HG03066 (cell line): ENCODE data around the gene IFNGR1.
"Not testable (repeated sequence)": the region's sequence is repeated elsewhere in the genome, so short reads cannot be mapped to it uniquely, and the experiment has no call there.

Source experiments
- ATAC-seq: cut with Tn5 transposase; IDR thresholded peaks from one replicate; pipeline ENCODE4 v1.9.1; 2021; ENCODE audit warnings: low read depth; ENCODE audit not compliant: unreplicated experiment

IFNGR1 gene

GRCh38 chr6:137214931-137215330 is 4.3 kb downstream of the IFNGR1 start:
- no peak for ATAC-seq

GRCh38 chr6:137213813-137214212 is 5.4 kb downstream of the IFNGR1 start:
- no peak for ATAC-seq

- no peak for ATAC-seq
These were observed 5.8 kb downstream of the IFNGR1 start for GRCh38 chr6:137213331-137213740.

GRCh38 chr6:137211910-137212309 is 7.3 kb downstream of the IFNGR1 start:
- no peak for ATAC-seq

GRCh38 chr6:137210903-137211302 is 8.3 kb downstream of the IFNGR1 start:
- ATAC-seq = no peak

GRCh38 chr6:137208279-137208678 is 10.9 kb downstream of the IFNGR1 start:
- ATAC-seq = no peak

GRCh38 chr6:137207457-137207856 is 11.7 kb downstream of the IFNGR1 start:
- ATAC-seq = not testable (repeated sequence)

GRCh38 chr6:137206577-137206976 is 12.6 kb downstream of the IFNGR1 start:
- no peak for ATAC-seq

GRCh38 chr6:137203256-137203655 is 15.9 kb downstream of the IFNGR1 start:
- no peak for ATAC-seq

GRCh38 chr6:137202078-137202477 is 17.1 kb downstream of the IFNGR1 start:
- ATAC-seq = no peak

GRCh38 chr6:137201006-137201405 is 18.2 kb downstream of the IFNGR1 start:
- ATAC-seq = no peak

GRCh38 chr6:137200288-137200687 is 18.9 kb downstream of the IFNGR1 start:
- ATAC-seq = no peak

- no peak for ATAC-seq
These were observed 21.2 kb downstream of the IFNGR1 start for GRCh38 chr6:137197684-137198645.

GRCh38 chr6:137193256-137194070 is 25.7 kb downstream of the IFNGR1 start:
- no peak for ATAC-seq

GRCh38 chr6:137192821-137193220 is 26.4 kb downstream of the IFNGR1 start:
- ATAC-seq = no peak

- ATAC-seq = no peak
These were observed 27.5 kb downstream of the IFNGR1 start for GRCh38 chr6:137191670-137192069.

- ATAC-seq = no peak
These were observed 27.9 kb downstream of the IFNGR1 start for GRCh38 chr6:137191236-137191635.

- no peak for ATAC-seq
These were observed 28.5 kb downstream of the IFNGR1 start for GRCh38 chr6:137190583-137191094.

GRCh38 chr6:137188855-137189254 is 30.3 kb downstream of the IFNGR1 start:
- ATAC-seq = no peak

- no peak for ATAC-seq
These were observed 33.9 kb downstream of the IFNGR1 start for GRCh38 chr6:137185290-137185689.

- ATAC-seq = no peak
These were observed 36.5 kb downstream of the IFNGR1 start for GRCh38 chr6:137182654-137183073.
